HepG2 (cell line): ENCODE data around the gene ZNF431. TPM values are rescaled to one million over a fixed set of nuclear protein-coding genes. Genes with fewer than 3 reads are reported as not detected.
A peak's percentile ranks its signal among the peaks of the same experiment; 100 is the strongest.

Experiments used
- ATAC-seq: fragments of 200-7000 bp; cut with Tn5 transposase; 3 replicates; pipeline ENCODE4 v1.9.1; 2020; ENCODE audit warnings: mild to moderate bottlenecking, moderate library complexity
- BruUV-seq: library from RNA; stranded (reverse); fragments of 400-500 nt; replicated peaks from 2 replicates; lab custom pipeline; 2021; lab: Mats Ljungman, UMichigan
- CTCF ChIA-PET: fragments of 300-600 bp; formaldehyde crosslinking; extraction: SDS; loops from one replicate; lab custom pipeline; 2021; ENCODE audit warnings: low total read pairs, inconsistent platforms, low intra/inter-chr PET ratio; lab: Yijun Ruan, JAX
- POLR2A ChIA-PET: fragments of 350-600 bp; sonication (Branson Sonifier 250); formaldehyde crosslinking; loops from one replicate; lab custom pipeline; 2020; ENCODE audit warnings: antibody characterized with exemption, inconsistent platforms; lab: Yijun Ruan, JAX
- DNase-seq: peaks from one replicate; pipeline ENCODE4 v3.0.0-alpha.2; 2015; ENCODE audit warnings: low spot score
- FAIRE-seq: peaks from 3 replicates; lab custom pipeline; 2011; peaks lifted over from hg19 to GRCh38; lab: Jason Lieb, UNC
- H2AFZ ChIP-seq: one replicate; pipeline ENCODE4 v1.6.1; 2011; ENCODE audit warnings: low read length, inconsistent platforms
- H3K27ac ChIP-seq: fragments of 300-600 bp; 3 replicates; pipeline ENCODE4 v1.8.0; 2011; ENCODE audit warnings: mixed run types, mild to moderate bottlenecking, mixed read lengths, low read length, inconsistent platforms; ENCODE audit not compliant: insufficient read depth; ENCODE audit errors: extremely low read length
- H3K27me3 ChIP-seq, 2 experiments: fragments of 200-600 bp in 1 of 2; 2 replicates in 1 of 2; 3 replicates in 1 of 2; pipeline versions ENCODE4 v1.6.0 to v1.8.0; 2011; ENCODE audit warnings: low read length in 2 of 2, mild to moderate bottlenecking in 2 of 2, moderate library complexity in 2 of 2, inconsistent platforms in 1 of 2; ENCODE audit not compliant: insufficient read depth in 2 of 2, control insufficient read depth in 1 of 2
- H3K36me3 ChIP-seq, 2 experiments: fragments of 200-600 bp in 1 of 2; replicated peaks in 1 of 2; 2 replicates in 1 of 2; 3 replicates in 1 of 2; pipeline versions ENCODE4 v1.5.1 to v1.8.0; 2011; ENCODE audit warnings: low read length in 2 of 2, inconsistent platforms in 1 of 2; ENCODE audit not compliant: insufficient read depth in 2 of 2, control insufficient read depth in 1 of 2
- H3K4me1 ChIP-seq: 2 replicates; pipeline ENCODE4 v1.5.1; 2012; ENCODE audit warnings: low read length, inconsistent platforms; ENCODE audit not compliant: insufficient read depth
- H3K4me2 ChIP-seq: 2 replicates; pipeline ENCODE4 v1.6.0; 2011; ENCODE audit warnings: low read depth, low read length, inconsistent platforms
- H3K4me3 ChIP-seq, 3 experiments: fragments of 200-600 bp in 1 of 3; sonication (generic), shearing (Covaris generic) in 1 of 3; replicated peaks in 1 of 3; 2 replicates each; pipeline ENCODE4 v1.5.1; 2011 to 2016; ENCODE audit warnings: low read length in 3 of 3, inconsistent platforms in 2 of 3, low read depth in 2 of 3, mild to moderate bottlenecking in 2 of 3, control low read depth in 1 of 3, mixed read lengths in 1 of 3; ENCODE audit not compliant: insufficient read depth in 1 of 3
- H3K79me2 ChIP-seq: one replicate; pipeline ENCODE4 v1.6.1; 2011; ENCODE audit warnings: low read length, inconsistent platforms; ENCODE audit not compliant: insufficient read depth
- H3K9ac ChIP-seq: 2 replicates; pipeline ENCODE4 v1.6.0; 2011; ENCODE audit warnings: mild to moderate bottlenecking, low read depth, low read length, inconsistent platforms; ENCODE audit not compliant: insufficient read depth
- H3K9me3 ChIP-seq: 2 replicates; pipeline ENCODE4 v1.5.1; 2012; ENCODE audit warnings: mild to moderate bottlenecking, low read length
- H4K20me1 ChIP-seq: 2 replicates; pipeline ENCODE4 v1.6.0; 2011; ENCODE audit warnings: inconsistent platforms, mild to moderate bottlenecking, low read length, moderate library complexity; ENCODE audit not compliant: insufficient read depth
- ARID5B ChIP-seq: IDR thresholded peaks from 2 replicates; pipeline ENCODE4 v1.4.0; 2020; ENCODE audit warnings: mild to moderate bottlenecking, missing genetic modification reagents
- CERS6 ChIP-seq: sonication (generic); formaldehyde crosslinking; IDR thresholded peaks from 2 replicates; pipeline ENCODE4 v1.5.0; 2020; ENCODE audit warnings: missing genetic modification reagents
- CTCF ChIP-seq: sonication (generic); formaldehyde crosslinking; IDR thresholded peaks from 2 replicates; pipeline ENCODE4 v1.5.0; 2020; ENCODE audit warnings: mild to moderate bottlenecking, missing genetic modification reagents, moderate library complexity
- E2F5 ChIP-seq: sonication (generic); formaldehyde crosslinking; conservative IDR thresholded peaks from 2 replicates; pipeline ENCODE4 v1.4.0; 2020; ENCODE audit warnings: missing genetic modification reagents
- HHEX ChIP-seq: IDR thresholded peaks from 2 replicates; pipeline ENCODE4 v1.6.1; 2016; ENCODE audit warnings: control low read depth
- NFYB ChIP-seq: sonication (generic); formaldehyde crosslinking; IDR thresholded peaks from 2 replicates; pipeline ENCODE4 v1.4.0; 2020; ENCODE audit warnings: missing genetic modification reagents
- NKX3-1 ChIP-seq: sonication (generic); formaldehyde crosslinking; IDR thresholded peaks from 2 replicates; pipeline ENCODE4 v1.5.0; 2020; ENCODE audit warnings: missing genetic modification reagents
- SIX1 ChIP-seq: sonication (generic); formaldehyde crosslinking; IDR thresholded peaks from 2 replicates; pipeline ENCODE4 v1.4.0; 2020; ENCODE audit warnings: missing genetic modification reagents, borderline replicate concordance
- SP1 ChIP-seq, 2 experiments: fragments of 450-650 bp in 1 of 2; sonication (generic) in 1 of 2; formaldehyde crosslinking in 1 of 2; IDR thresholded peaks; 2 replicates each; pipeline versions ENCODE4 v1.4.0 to v1.6.1; 2016 to 2020; ENCODE audit warnings: missing genetic modification reagents in 1 of 2
- ZNF207 ChIP-seq: fragments of 450-650 bp; IDR thresholded peaks from 2 replicates; pipeline ENCODE4 v1.6.1; 2016; ENCODE audit warnings: antibody characterized with exemption, borderline replicate concordance
- ZNF281 ChIP-seq: sonication (generic); formaldehyde crosslinking; IDR thresholded peaks from 2 replicates; pipeline ENCODE4 v1.4.0; 2020; ENCODE audit warnings: missing genetic modification reagents, borderline replicate concordance
- ZNF598 ChIP-seq: sonication (generic); formaldehyde crosslinking; IDR thresholded peaks from 2 replicates; pipeline ENCODE4 v1.5.1; 2020; ENCODE audit warnings: mild to moderate bottlenecking, missing genetic modification reagents, borderline replicate concordance
- ZNF644 ChIP-seq: IDR thresholded peaks from 2 replicates; pipeline ENCODE4 v1.6.1; 2016; ENCODE audit warnings: low read depth
- ZNF7 ChIP-seq: IDR thresholded peaks from 2 replicates; pipeline ENCODE4 v1.6.1; 2016; ENCODE audit warnings: missing biosample characterization, missing genetic modification reagents
- WGBS: methylation state at CpG from one replicate; pipeline ENCODE4 v1.1.6; 2017; ENCODE audit warnings: low lambda C conversion rate; 5-methylcytosine and 5-hydroxymethylcytosine counted together
- in situ Hi-C: cut with HindIII; loops from 2 replicates; pipeline ENCODE4 v1.10.0; 2017; ENCODE audit warnings: low pct_unique_long_range_greater_than_20kb; ENCODE audit not compliant: extremely low pct_ligation_motif_present
- intact Hi-C: fragments of 100-400 bp; cut with micrococcal nuclease; formaldehyde crosslinking; loops from one replicate; pipeline ENCODE4 v1.10.0; 2022; ENCODE audit not compliant: unreplicated experiment
- polyA plus RNA-seq, 8 experiments: library from polyadenylated mRNA; depleted of rRNA in 3 of 8; stranded (reverse) in 7 of 8; unstranded in 1 of 8; fragments of >200 nt; fragmentation: Illumina TruSeq in 4 of 8; extraction: Trizol in 4 of 8; gene quantifications; 2 replicates each; pipeline versions ENCODE4 v1.2.1 to v1.2.3, GENCODE V29; 2011 to 2016; ENCODE audit warnings: low read depth in 4 of 8, missing spikeins in 1 of 8, mixed read lengths in 1 of 8; ENCODE audit not compliant: insufficient read depth in 1 of 8
- total RNA-seq, 5 experiments: library from RNA; depleted of rRNA; stranded (reverse); fragments of >200 nt; fragmentation: Illumina TruSeq; extraction: Trizol; gene quantifications; 2 replicates each; pipeline ENCODE4 v1.2.3, GENCODE V29; 2016; ENCODE audit warnings: low read depth in 1 of 5

The ZNF431 gene
- total and polyA plus RNA-seq, 2 of the 13 experiments (the other 11 are each of a cell fraction or from before 2014, with no cell fraction given), result 4.4 to 11.8 TPM

- Histone ChIP-seq H3K79me2 (no peaks in the 10 kb centered on the region), H3K4me3 (no peak overlapping the region), H3K36me3 (no peaks in the 10 kb centered on the region), H4K20me1 (no peaks in the 10 kb centered on the region), H3K9ac (no peak overlapping the region), H3K4me1 (peaks cover 9% of the 10 kb centered on the region; the same call in 1 of the 2 replicates), H2AFZ (no peak overlapping the region), H3K27ac (no peak overlapping the region), H3K4me2 (no peak overlapping the region), H3K27me3 (peaks cover 2 to 6% of the 10 kb centered on the region in 2 experiments; a peak in 3 of 5 replicates), H3K9me3 (no peaks in the 10 kb centered on the region; the same call in 1 of the 2 replicates)
- POLR2A ChIA-PET, result interaction anchor here (1.0 kb wide), 1 partner anchor 119 kb away, joined by 3 read pairs; the partner anchor contains the start of gene ZNF708
- FAIRE-seq, result peak; percentile 52
- peak; percentile 86 for DNase-seq
- CTCF ChIA-PET, result no interaction called here
- ATAC-seq, result peak; percentile 96
- in situ Hi-C loops, result no loop called here
- no TSS peak for BruUV-seq
- intact Hi-C loops, result no loop called here
- 10% methylated on average over 6 of the region's 6 CpGs for WGBS
- TF ChIP-seq SIX1 (CRISPR knock-in tag), result peak; percentile 94
- TF ChIP-seq ZNF7 (CRISPR knock-in tag), result no peak
- no peak for TF ChIP-seq NFYB (CRISPR knock-in tag)
- no peak for TF ChIP-seq CERS6 (CRISPR knock-in tag)
- peak; percentile 98 for TF ChIP-seq HHEX (CRISPR knock-in tag)
- no peak for TF ChIP-seq ZNF207
- peak; percentile 28; the same call in 1 of the 2 replicates for TF ChIP-seq ZNF281
- TF ChIP-seq ZNF598 (CRISPR knock-in tag), result no peak
- TF ChIP-seq NKX3-1 (CRISPR knock-in tag), result peak; percentile 60; the same call in 1 of the 2 replicates
- TF ChIP-seq ZNF644 (CRISPR knock-in tag), result no peak
- no peak for TF ChIP-seq E2F5 (CRISPR knock-in tag)
- no peak for TF ChIP-seq CTCF
- no peak for TF ChIP-seq SP1 (IDR thresholded peaks at IDR 0.05)
- TF ChIP-seq SP1 (CRISPR knock-in tag; IDR thresholded peaks at IDR 0.05), result no peak
- TF ChIP-seq ARID5B (CRISPR knock-in tag), result peak; percentile 71
Measured at GRCh38 chr19:21210037-21210621, 68.3 kb downstream of the ZNF431 start.
